K562 (cell line): ENCODE results near the gene POLR3H. TPM values are rescaled to one million over a fixed set of nuclear protein-coding genes. Genes with fewer than 3 reads are reported as not detected.

Experiments used
- ATAC-seq: fragments of 200-7000 bp; cut with Tn5 transposase; 3 replicates; pipeline ENCODE4 v1.9.1; 2020; ENCODE audit warnings: moderate library complexity
- BruUV-seq: library from RNA; stranded (reverse); fragments of 400-500 nt; replicated peaks from 2 replicates; lab custom pipeline; 2021; lab: Mats Ljungman, UMichigan
- CTCF ChIA-PET: fragments of 300-600 bp; formaldehyde crosslinking; extraction: SDS; loops from one replicate; lab custom pipeline; 2021; ENCODE audit warnings: low intra/inter-chr PET ratio; lab: Yijun Ruan, JAX
- POLR2A ChIA-PET: fragments of 300-600, 350-650 bp; sonication (Branson Sonifier 250); formaldehyde crosslinking; extraction: SDS; loops from one replicate; lab custom pipeline; 2021; ENCODE audit warnings: antibody characterized with exemption, inconsistent platforms; lab: Yijun Ruan, JAX
- DNase-seq, 4 experiments: peaks; one replicate each; pipeline versions ENCODE4 v3.0.0 to v3.0.0-alpha.2; 2011 to 2018; ENCODE audit warnings: low spot score in 3 of 4, mixed read lengths in 3 of 4; ENCODE audit errors: extremely low read depth in 1 of 4
- FAIRE-seq: peaks from 2 replicates; lab custom pipeline; 2011; peaks lifted over from hg19 to GRCh38; lab: Jason Lieb, UNC
- H2AFZ ChIP-seq: 2 replicates; pipeline ENCODE4 v1.6.0; 2011; ENCODE audit warnings: low read depth, low read length, control low read depth, inconsistent platforms
- H3K27ac ChIP-seq: fragments of 200-600 bp; 3 replicates; pipeline ENCODE4 v1.8.0; 2011; ENCODE audit warnings: low read depth, mild to moderate bottlenecking, control low read depth, inconsistent platforms, low read length, moderate library complexity, mixed read lengths; ENCODE audit errors: extremely low read depth
- H3K27me3 ChIP-seq, 2 experiments: fragments of 300-600 bp in 1 of 2; 2 replicates in 1 of 2; 3 replicates in 1 of 2; pipeline versions ENCODE4 v1.6.0 to v1.8.0; 2011; ENCODE audit warnings: inconsistent platforms in 2 of 2, low read length in 2 of 2, mild to moderate bottlenecking in 1 of 2, mixed read lengths in 1 of 2, moderate library complexity in 1 of 2; ENCODE audit not compliant: control insufficient read depth in 2 of 2, insufficient read depth in 2 of 2
- H3K36me3 ChIP-seq: fragments of 300-600 bp; 3 replicates; pipeline ENCODE4 v1.8.0; 2011; ENCODE audit warnings: mild to moderate bottlenecking, low read length, inconsistent platforms; ENCODE audit not compliant: control insufficient read depth, insufficient read depth
- H3K4me1 ChIP-seq, 2 experiments: fragments of 200-600 bp in 1 of 2; replicated peaks in 1 of 2; 2 replicates in 1 of 2; 3 replicates in 1 of 2; pipeline versions ENCODE4 v1.5.1 to v1.8.0; 2011; ENCODE audit warnings: inconsistent platforms in 2 of 2, low read length in 2 of 2, mild to moderate bottlenecking in 1 of 2, mixed read lengths in 1 of 2, moderate library complexity in 1 of 2; ENCODE audit not compliant: control insufficient read depth in 2 of 2, insufficient read depth in 2 of 2
- H3K4me2 ChIP-seq: 2 replicates; pipeline ENCODE4 v1.6.1; 2011; ENCODE audit warnings: low read length, control low read depth, inconsistent platforms, mixed read lengths; ENCODE audit not compliant: insufficient read depth
- H3K4me3 ChIP-seq: fragments of 200-600 bp; sonication (generic), shearing (Covaris generic); 2 replicates; pipeline ENCODE4 v1.5.1; 2016; ENCODE audit warnings: control low read depth, inconsistent platforms
- H3K79me2 ChIP-seq: fragments of 200-600 bp; 3 replicates; pipeline ENCODE4 v1.8.0; 2011; ENCODE audit warnings: low read length, inconsistent platforms; ENCODE audit not compliant: control insufficient read depth, insufficient read depth
- H3K9ac ChIP-seq, 2 experiments: 2 replicates each; pipeline versions ENCODE4 v1.6.0 to v1.6.1; 2011; ENCODE audit warnings: low read depth in 2 of 2, low read length in 2 of 2, control low read depth in 1 of 2, inconsistent platforms in 1 of 2, mild to moderate bottlenecking in 1 of 2, mixed read lengths in 1 of 2; ENCODE audit not compliant: insufficient read depth in 1 of 2
- H3K9me1 ChIP-seq: one replicate; pipeline ENCODE4 v1.6.0; 2011; ENCODE audit warnings: inconsistent platforms, mild to moderate bottlenecking, low read length, moderate library complexity; ENCODE audit not compliant: control insufficient read depth, insufficient read depth
- H3K9me3 ChIP-seq: replicated peaks from 2 replicates; pipeline ENCODE4 v1.5.1; 2011; ENCODE audit warnings: low read depth, low read length, inconsistent platforms; ENCODE audit not compliant: control insufficient read depth, insufficient read depth
- H4K20me1 ChIP-seq: replicated peaks from 2 replicates; pipeline ENCODE4 v1.6.1; 2011; ENCODE audit warnings: low read length, inconsistent platforms, mixed read lengths; ENCODE audit not compliant: control insufficient read depth, insufficient read depth
- CTCF ChIP-seq, 3 experiments: IDR thresholded peaks in 2 of 3; conservative IDR thresholded peaks in 1 of 3; 2 replicates each; pipeline ENCODE4 v1.5.1; 2011 to 2012; ENCODE audit warnings: low read length in 3 of 3, mild to moderate bottlenecking in 3 of 3, control low read depth in 2 of 3, improper control_type of control experiment in 1 of 3, inconsistent platforms in 1 of 3, low read depth in 1 of 3, mixed read lengths in 1 of 3, moderate library complexity in 1 of 3; ENCODE audit not compliant: insufficient read depth in 2 of 3
- RAD21 ChIP-seq, 2 experiments: fragments of 250-450 bp in 1 of 2; fragments of 450-650 bp in 1 of 2; sonication (Bioruptor Pico) in 1 of 2; formaldehyde crosslinking in 1 of 2; IDR thresholded peaks in 1 of 2; conservative IDR thresholded peaks in 1 of 2; 2 replicates each; pipeline versions ENCODE4 v1.4.0 to v1.8.0; 2020 to 2022; ENCODE audit warnings: mild to moderate bottlenecking in 2 of 2, moderate library complexity in 1 of 2
- RFX1 ChIP-seq: fragments of 450-650 bp; IDR thresholded peaks from 2 replicates; pipeline ENCODE4 v1.6.1; 2016; ENCODE audit warnings: mild to moderate bottlenecking, moderate library complexity
- WGBS: fragments of 100-300 bp; shearing (Covaris generic); methylation state at CpG from one replicate; pipeline ENCODE4 v1.1.6; 2016; ENCODE audit warnings: low coverage, mixed read lengths; ENCODE audit not compliant: insufficient coverage; ENCODE audit errors: missing lambda C conversion rate; 5-methylcytosine and 5-hydroxymethylcytosine counted together
- in situ Hi-C: fragments of 300-500 bp; cut with MboI; formaldehyde crosslinking; loops from 4 replicates; pipeline ENCODE4 v1.15.0; 2018; ENCODE audit warnings: inconsistent platforms, mixed read lengths
- intact Hi-C: fragments of 100-400 bp; cut with micrococcal nuclease; formaldehyde crosslinking; loops from 2 replicates; pipeline ENCODE4 v1.14.2; 2022
- polyA plus RNA-seq, 8 experiments: library from polyadenylated mRNA; depleted of rRNA in 4 of 8; stranded (reverse) in 5 of 8; unstranded in 3 of 8; fragments of >200 nt; fragmentation: Nextera tagmentation in 2 of 8; fragmentation: Illumina TruSeq in 1 of 8; extraction: Ambion mirVana in 2 of 8; extraction: Trizol in 1 of 8; gene quantifications; 2 replicates each; pipeline versions ENCODE4 v1.2.1 to v1.2.3, GENCODE V29; 2011 to 2014; ENCODE audit warnings: inconsistent platforms in 1 of 8, missing spikeins in 1 of 8
- total RNA-seq, 7 experiments: library from RNA; depleted of rRNA in 6 of 7; stranded (reverse); fragments of >200 nt in 6 of 7; fragmentation: Illumina TruSeq in 2 of 7; extraction: Trizol in 2 of 7; gene quantifications; 2 replicates each; pipeline versions ENCODE4 v1.2.1 to v1.2.3, GENCODE V29; 2011 to 2021; ENCODE audit warnings: low replicate concordance in 1 of 7

POLR3H gene
- total and polyA plus RNA-seq, 9 of the 15 experiments (the other 6 are each of a cell fraction or from before 2014, with no cell fraction given): 5.3 to 48.4 (median 22.2) TPM

- Histone ChIP-seq H3K4me1 (peaks cover 10 to 40% of the 10 kb centered on the region in 2 experiments; a peak in 4 of 5 replicates), H3K9me1 (no peaks in the 10 kb centered on the region), H3K36me3 (peaks cover 76% of the 10 kb centered on the region; the same call in 2 of the 3 replicates), H3K27ac (no peak overlapping the region), H3K4me3 (no peak overlapping the region), H2AFZ (no peak overlapping the region), H3K27me3 (no peaks in the 10 kb centered on the region), H3K9ac (no peak overlapping the region), H4K20me1 (peaks cover 14% of the 10 kb centered on the region), H3K9me3 (no peaks in the 10 kb centered on the region), H3K4me2 (no peak overlapping the region), H3K79me2 (peaks cover 55% of the 10 kb centered on the region)
- ChIA-PET CTCF (no interaction called here), POLR2A (interaction anchor here (0.9 kb wide), 1 partner anchor 131 kb away, joined by 3 read pairs; no protein-coding TSS in a partner anchor)
- intact Hi-C loops: no loop called here
- in situ Hi-C loops: no loop called here
- ATAC-seq: peak; percentile 61
- peak; percentile 63 for FAIRE-seq
- peak in 2 of 4 experiments; percentile 30 to 44 for DNase-seq
- BruUV-seq: no TSS peak
- 89% methylated on average over 5 of the region's 5 CpGs for WGBS
- TF ChIP-seq CTCF (IDR thresholded peaks at IDR 0.05 in 2 of 3, conservative IDR thresholded peaks at IDR 0.05 in 1 of 3; ENCODE audit: insufficient read depth in 2 of 3, low read depth in 1 of 3, low read length in 3 of 3): peak; percentile 19 to 39 (median 39); a peak in 4 of 6 replicates
- TF ChIP-seq RFX1: no peak
- TF ChIP-seq RAD21 (CRISPR knock-in tag; conservative IDR thresholded peaks at IDR 0.05 in 1 of 2, IDR thresholded peaks at IDR 0.05 in 1 of 2): peak in 1 of 2 experiments; percentile 20; a peak in 1 of 4 replicates
- TF ChIP-seq, all 486 proteins: peak for 2
These were observed 9.0 kb downstream of the POLR3H start for GRCh38 chr22:41535244-41535643.
